Hepatocyte (in vitro differentiated cells): ENCODE results near the gene SLC8B1. TPM values are rescaled to one million over a fixed set of nuclear protein-coding genes. Genes with fewer than 3 reads are reported as not detected.

Source experiments
- DNase-seq: peaks from one replicate; pipeline ENCODE4 v3.0.0-alpha.2; 2016; ENCODE audit warnings: low spot score
- H2AFZ ChIP-seq: fragments of 200-600 bp; sonication (generic); 2 replicates; pipeline ENCODE4 v1.6.0; 2016; ENCODE audit warnings: antibody characterized with exemption, mild to moderate bottlenecking
- H3K27ac ChIP-seq: fragments of 200-600 bp; sonication (generic); 2 replicates; pipeline ENCODE4 v1.5.1; 2016; ENCODE audit warnings: mild to moderate bottlenecking
- H3K27me3 ChIP-seq: fragments of 200-600 bp; sonication (generic); 2 replicates; pipeline ENCODE4 v1.6.1; 2016
- H3K36me3 ChIP-seq: fragments of 200-600 bp; sonication (generic); replicated peaks from 2 replicates; pipeline ENCODE4 v1.5.1; 2016; ENCODE audit warnings: low read depth; ENCODE audit not compliant: insufficient read depth
- H3K4me1 ChIP-seq: fragments of 200-600 bp; sonication (generic); 2 replicates; pipeline ENCODE4 v1.5.1; 2016; ENCODE audit warnings: mild to moderate bottlenecking, moderate library complexity; ENCODE audit not compliant: insufficient read depth
- H3K4me2 ChIP-seq: fragments of 200-600 bp; sonication (generic); 2 replicates; pipeline ENCODE4 v1.6.0; 2016
- H3K4me3 ChIP-seq: fragments of 200-600 bp; sonication (generic); 2 replicates; pipeline ENCODE4 v1.5.1; 2016; ENCODE audit warnings: mild to moderate bottlenecking
- H3K79me2 ChIP-seq: fragments of 200-600 bp; sonication (generic); 2 replicates; pipeline ENCODE4 v1.6.0; 2017; ENCODE audit warnings: mild to moderate bottlenecking
- H3K9me2 ChIP-seq: fragments of 200-600 bp; sonication (generic); replicated peaks from 2 replicates; pipeline ENCODE4 v1.6.0; 2017; ENCODE audit warnings: mild to moderate bottlenecking; ENCODE audit not compliant: insufficient read depth
- H3K9me3 ChIP-seq: fragments of 200-600 bp; sonication (generic); 2 replicates; pipeline ENCODE4 v1.5.1; 2016; ENCODE audit warnings: low read depth, mild to moderate bottlenecking
- H4K20me1 ChIP-seq: fragments of 200-600 bp; sonication (generic); 2 replicates; pipeline ENCODE4 v1.6.0; 2016; ENCODE audit warnings: mild to moderate bottlenecking; ENCODE audit not compliant: insufficient read depth, poor library complexity, severe bottlenecking
- CTCF ChIP-seq: fragments of 200-600 bp; sonication (generic); IDR thresholded peaks from 2 replicates; pipeline ENCODE4 v1.5.1; 2016; ENCODE audit warnings: antibody characterized with exemption, mild to moderate bottlenecking; ENCODE audit not compliant: poor library complexity
- EZH2 ChIP-seq: fragments of 200-600 bp; sonication (generic); IDR thresholded peaks from 2 replicates; pipeline ENCODE4 v1.6.1; 2016; ENCODE audit warnings: antibody characterized with exemption, mild to moderate bottlenecking, borderline replicate concordance
- EZH2phosphoT487 ChIP-seq: fragments of 200-600 bp; sonication (generic); IDR thresholded peaks from one replicate; pipeline ENCODE4 v1.6.1; 2018; ENCODE audit warnings: antibody characterized with exemption, mild to moderate bottlenecking, low read depth, moderate library complexity; ENCODE audit not compliant: unreplicated experiment, severe bottlenecking
- WGBS: methylation state at CpG from one replicate; pipeline ENCODE4 v1.1.6; 2016; ENCODE audit warnings: low lambda C conversion rate; ENCODE audit errors: missing lambda C conversion rate; 5-methylcytosine and 5-hydroxymethylcytosine counted together
- polyA plus RNA-seq: library from polyadenylated mRNA; unstranded; fragments of >200 nt; fragmentation: Nextera tagmentation; extraction: Ambion mirVana; gene quantifications from 2 replicates; pipeline ENCODE4 v1.2.1, GENCODE V29; 2016
- total RNA-seq: library from RNA; depleted of rRNA; stranded (reverse); fragments of >200 nt; gene quantifications from 2 replicates; pipeline ENCODE4 v1.2.3, GENCODE V29; 2014

The SLC8B1 gene
- total and polyA plus RNA-seq, 2 experiments from 2014 or later: 15.4 to 17.9 TPM

GRCh38 chr12:113374823-113375428, 40.0 kb upstream of the SLC8B1 start:
- TF ChIP-seq EZH2phosphoT487 (no peak), EZH2 (no peak), CTCF (no peak)
- H2AFZ ChIP-seq: no peak overlapping the region
- 90% methylated on average over 4 of the region's 4 CpGs for WGBS
- no peaks in the 10 kb centered on the region for H3K4me1 ChIP-seq
- no peaks in the 10 kb centered on the region for H4K20me1 ChIP-seq
- no peak for DNase-seq
- H3K27ac ChIP-seq: no peak overlapping the region
- H3K79me2 ChIP-seq: no peaks in the 10 kb centered on the region
- H3K4me3 ChIP-seq: no peak overlapping the region
- no peaks in the 10 kb centered on the region for H3K36me3 ChIP-seq
- H3K27me3 ChIP-seq: no peaks in the 10 kb centered on the region
- H3K9me3 ChIP-seq: no peaks in the 10 kb centered on the region
- no peaks in the 10 kb centered on the region for H3K9me2 ChIP-seq
- no peak overlapping the region for H3K4me2 ChIP-seq

- TF ChIP-seq CTCF: no peak
- no peak for TF ChIP-seq EZH2
- no peak for TF ChIP-seq EZH2phosphoT487
- WGBS: 84% methylated on average over 3 of the region's 3 CpGs
- Histone ChIP-seq H4K20me1 (no peaks in the 10 kb centered on the region), H3K9me3 (no peaks in the 10 kb centered on the region), H3K4me3 (no peak overlapping the region), H3K4me2 (no peak overlapping the region), H3K4me1 (no peaks in the 10 kb centered on the region), H3K36me3 (no peaks in the 10 kb centered on the region), H2AFZ (no peak overlapping the region), H3K27me3 (no peaks in the 10 kb centered on the region), H3K27ac (no peak overlapping the region), H3K79me2 (no peaks in the 10 kb centered on the region), H3K9me2 (no peaks in the 10 kb centered on the region)
- no peak for DNase-seq
These were observed 39.1 kb upstream of the SLC8B1 start for GRCh38 chr12:113373969-113374368.

GRCh38 chr12:113373440-113373839, 38.5 kb upstream of the SLC8B1 start:
- 100% methylated on average over 1 of the region's 3 CpGs for WGBS
- Histone ChIP-seq H4K20me1 (no peaks in the 10 kb centered on the region), H3K27ac (no peak overlapping the region), H3K4me3 (no peak overlapping the region), H3K4me1 (no peaks in the 10 kb centered on the region), H3K9me3 (no peaks in the 10 kb centered on the region), H3K79me2 (no peaks in the 10 kb centered on the region), H2AFZ (no peak overlapping the region), H3K36me3 (no peaks in the 10 kb centered on the region), H3K9me2 (no peaks in the 10 kb centered on the region), H3K4me2 (no peak overlapping the region), H3K27me3 (no peaks in the 10 kb centered on the region)
- DNase-seq: no peak
- TF ChIP-seq EZH2 (no peak), EZH2phosphoT487 (no peak), CTCF (no peak)

- no peak overlapping the region for H2AFZ ChIP-seq
- no peaks in the 10 kb centered on the region for H4K20me1 ChIP-seq
- H3K9me2 ChIP-seq: no peaks in the 10 kb centered on the region
- no peaks in the 10 kb centered on the region for H3K4me1 ChIP-seq
- H3K4me3 ChIP-seq: no peak overlapping the region
- no peaks in the 10 kb centered on the region for H3K9me3 ChIP-seq
- WGBS: 97% methylated on average over 9 of the region's 9 CpGs
- no peaks in the 10 kb centered on the region for H3K27me3 ChIP-seq
- TF ChIP-seq EZH2phosphoT487: no peak
- TF ChIP-seq EZH2: no peak
- no peak overlapping the region for H3K4me2 ChIP-seq
- no peaks in the 10 kb centered on the region for H3K36me3 ChIP-seq
- H3K27ac ChIP-seq: no peak overlapping the region
- no peaks in the 10 kb centered on the region for H3K79me2 ChIP-seq
- DNase-seq: no peak
These were observed 37.5 kb upstream of the SLC8B1 start for GRCh38 chr12:113372371-113372770.
